Spinal cord (tissue), 10 donors: ENCODE results near the gene ARHGAP15. TPM values are rescaled to one million over a fixed set of nuclear protein-coding genes. Genes with fewer than 3 reads are reported as not detected.

ENCODE experiments used
- DNase-seq, 6 donors: peaks; one replicate each; pipeline versions ENCODE4 v3.0.0 to v3.0.0-alpha.2; 2013 to 2015; ENCODE audit warnings: low spot score in 6 of 6, low read depth in 4 of 6
- H3K27ac ChIP-seq: one replicate; pipeline ENCODE4 v1.5.1; 2013; ENCODE audit warnings: low read depth, low read length, control low read depth
- H3K27me3 ChIP-seq: one replicate; pipeline ENCODE4 v1.6.1; 2013; ENCODE audit warnings: low read length; ENCODE audit not compliant: control insufficient read depth, insufficient read depth
- H3K36me3 ChIP-seq: one replicate; pipeline ENCODE4 v1.6.1; 2013; ENCODE audit warnings: low read length; ENCODE audit not compliant: control insufficient read depth, insufficient read depth
- H3K4me1 ChIP-seq: one replicate; pipeline ENCODE4 v1.6.1; 2013; ENCODE audit warnings: low read length; ENCODE audit not compliant: control insufficient read depth, insufficient read depth
- H3K4me3 ChIP-seq: one replicate; pipeline ENCODE4 v1.5.1; 2013; ENCODE audit warnings: low read depth, low read length, control low read depth
- H3K9me3 ChIP-seq: one replicate; pipeline ENCODE4 v1.6.1; 2013; ENCODE audit warnings: low read length; ENCODE audit not compliant: control insufficient read depth, insufficient read depth
- WGBS: methylation state at CpG from one replicate; pipeline ENCODE4 v1.1.5; 2013; ENCODE audit warnings: missing lambda C conversion rate; ENCODE audit not compliant: insufficient coverage; 5-methylcytosine and 5-hydroxymethylcytosine counted together
- polyA plus RNA-seq, 2 donors: library from polyadenylated mRNA; unstranded; fragments of 120-200 nt; gene quantifications; one replicate each; pipeline ENCODE4 v1.2.1, GENCODE V29; 2013; ENCODE audit not compliant: insufficient read length in 2 of 2
- total RNA-seq, 2 donors: library from RNA; depleted of rRNA in 1 of 2; stranded (reverse); fragments of 120-200 nt in 1 of 2; fragments of >200 nt in 1 of 2; gene quantifications; one replicate each; pipeline versions ENCODE4 v1.2.3 to v1.2.4, GENCODE V29; 2013 to 2014
- donor health status: healthy.

The ARHGAP15 gene
- total and polyA plus RNA-seq, 4 donors: 6.3 to 53.1 (median 12.5) TPM

- DNase-seq: no peak
- Histone ChIP-seq H3K27ac (no peak overlapping the region), H3K27me3 (no peaks in the 10 kb centered on the region), H3K4me3 (no peak overlapping the region), H3K36me3 (no peaks in the 10 kb centered on the region), H3K9me3 (no peaks in the 10 kb centered on the region), H3K4me1 (no peaks in the 10 kb centered on the region)
- no CpG with 5 or more reads among the region's 1 CpG for WGBS
Observed at GRCh38 chr2:143140864-143141661, 11.8 kb downstream of the ARHGAP15 start.

DNA sequence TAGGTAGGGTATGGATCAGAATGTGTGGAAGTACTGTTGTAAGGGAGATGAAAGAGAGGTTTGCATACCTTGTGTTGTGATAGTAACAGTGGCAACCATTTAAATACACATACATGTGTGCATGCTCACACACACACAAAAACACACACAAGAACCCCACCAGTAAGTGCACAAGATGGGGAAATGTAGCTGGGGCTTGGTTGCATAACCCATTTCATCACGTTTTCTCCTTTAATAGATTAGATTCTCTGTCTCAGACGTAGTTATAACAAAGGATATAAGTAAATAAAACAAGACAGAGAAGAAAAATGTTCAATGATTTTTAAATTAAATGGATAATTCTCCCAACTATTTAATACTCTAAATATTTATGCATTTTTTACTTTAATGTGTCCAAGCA is 13.4 kb downstream of the ARHGAP15 start:
- Histone ChIP-seq H3K4me3 (no peak overlapping the region), H3K4me1 (no peaks in the 10 kb centered on the region), H3K27ac (no peak overlapping the region), H3K27me3 (no peaks in the 10 kb centered on the region), H3K36me3 (no peaks in the 10 kb centered on the region), H3K9me3 (no peaks in the 10 kb centered on the region)
- no peak for DNase-seq
- WGBS: no CpG with 5 or more reads among the region's 2 CpGs

DNA sequence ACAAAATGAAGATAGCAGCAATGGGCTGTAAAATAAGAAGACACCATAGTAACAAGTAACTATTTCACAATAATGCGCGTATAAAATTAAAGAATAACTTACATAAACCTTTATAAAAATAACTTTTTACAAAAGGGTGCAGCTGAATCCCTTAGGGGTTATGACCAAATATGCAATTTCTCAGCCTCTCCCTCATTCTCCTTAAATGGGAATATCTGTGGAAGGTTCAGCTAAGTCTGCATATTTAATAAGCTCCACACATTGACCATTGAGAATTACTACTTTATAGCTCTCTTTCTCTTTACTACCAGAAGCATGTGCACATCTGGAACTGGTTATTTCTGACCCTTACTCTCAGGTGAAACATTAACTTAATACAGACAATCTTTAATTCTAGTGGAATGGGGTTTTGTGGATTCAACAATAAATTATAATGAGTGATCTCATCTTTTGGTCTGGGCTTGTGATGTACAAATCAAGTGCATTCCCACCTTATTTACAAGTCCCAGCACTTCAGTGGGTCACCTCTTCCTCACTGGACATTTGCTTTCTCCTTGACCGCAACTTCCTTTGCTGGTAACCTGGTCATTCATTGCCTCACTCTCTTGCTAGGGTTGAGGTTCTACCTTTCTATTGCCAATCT is 15.7 kb downstream of the ARHGAP15 start:
- no peaks in the 10 kb centered on the region for H3K4me1 ChIP-seq
- no peaks in the 10 kb centered on the region for H3K36me3 ChIP-seq
- 100% methylated on average over 1 of the region's 3 CpGs for WGBS
- no peaks in the 10 kb centered on the region for H3K27me3 ChIP-seq
- no peaks in the 10 kb centered on the region for H3K9me3 ChIP-seq
- no peak for DNase-seq
- H3K27ac ChIP-seq: no peak overlapping the region
- H3K4me3 ChIP-seq: no peak overlapping the region

DNA sequence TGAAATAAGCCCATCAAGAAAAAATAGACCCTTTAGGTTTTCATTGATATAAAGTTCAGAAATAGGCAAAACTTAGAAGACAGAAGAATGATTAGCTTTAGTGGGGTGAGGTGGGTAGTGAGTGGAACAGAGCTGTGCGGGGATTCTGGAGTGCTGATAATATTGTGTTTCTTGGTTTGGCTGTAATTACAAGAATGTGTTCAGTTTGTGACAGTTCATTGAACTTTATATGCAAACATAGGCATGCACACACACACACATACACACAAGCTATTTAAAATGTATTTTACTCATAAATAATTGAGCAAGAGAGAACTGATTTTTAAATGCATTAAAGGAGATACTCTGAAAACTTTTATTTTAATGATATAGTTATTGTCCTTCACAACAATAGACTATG is 17.1 kb downstream of the ARHGAP15 start:
- DNase-seq: no peak
- H3K4me3 ChIP-seq: no peak overlapping the region
- no peaks in the 10 kb centered on the region for H3K9me3 ChIP-seq
- WGBS: 67% methylated on average over 1 of the region's 1 CpG
- no peaks in the 10 kb centered on the region for H3K36me3 ChIP-seq
- no peaks in the 10 kb centered on the region for H3K4me1 ChIP-seq
- H3K27ac ChIP-seq: no peak overlapping the region
- no peaks in the 10 kb centered on the region for H3K27me3 ChIP-seq

DNA sequence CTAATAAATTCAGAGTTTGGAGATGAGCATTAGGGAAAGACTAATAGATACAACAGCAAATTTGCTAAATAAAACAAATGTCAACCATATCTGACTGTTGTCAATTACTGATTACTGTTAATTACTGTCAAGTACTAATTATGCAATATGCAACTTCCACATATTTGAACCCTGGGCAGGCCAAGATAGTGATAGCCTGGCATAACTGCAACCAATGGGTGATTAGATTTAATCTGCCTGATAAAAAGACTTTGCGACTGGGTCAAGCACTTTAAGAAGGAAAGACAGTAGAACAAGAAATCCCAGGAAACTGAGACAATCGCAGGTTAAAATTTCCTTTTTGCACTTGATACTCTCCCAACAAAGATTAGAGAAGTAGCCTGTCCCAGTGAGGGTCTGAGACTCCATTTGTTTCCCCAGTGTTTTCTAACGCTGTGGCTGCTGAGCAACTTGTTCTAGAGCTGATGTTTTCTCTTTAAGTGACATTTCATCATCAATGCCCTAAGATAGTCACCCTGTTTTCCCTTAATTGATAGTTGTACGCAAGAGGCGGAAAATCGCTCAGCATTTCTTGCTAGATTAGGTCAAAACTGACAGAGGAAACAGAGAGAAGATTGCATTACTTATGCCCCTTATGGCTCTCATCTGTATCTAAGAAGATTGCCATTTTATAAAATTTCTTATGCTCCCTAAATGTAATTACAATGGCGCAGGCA is 17.8 kb downstream of the ARHGAP15 start:
- no peaks in the 10 kb centered on the region for H3K9me3 ChIP-seq
- WGBS: 60% methylated on average over 3 of the region's 7 CpGs
- H3K27ac ChIP-seq: no peak overlapping the region
- no peak overlapping the region for H3K4me3 ChIP-seq
- H3K27me3 ChIP-seq: no peaks in the 10 kb centered on the region
- no peaks in the 10 kb centered on the region for H3K36me3 ChIP-seq
- no peaks in the 10 kb centered on the region for H3K4me1 ChIP-seq
- no peak for DNase-seq

GRCh38 chr2:143148011-143148410 is 18.8 kb downstream of the ARHGAP15 start:
- Histone ChIP-seq H3K27ac (no peak overlapping the region), H3K27me3 (no peaks in the 10 kb centered on the region)
- DNase-seq: no peak

DNA sequence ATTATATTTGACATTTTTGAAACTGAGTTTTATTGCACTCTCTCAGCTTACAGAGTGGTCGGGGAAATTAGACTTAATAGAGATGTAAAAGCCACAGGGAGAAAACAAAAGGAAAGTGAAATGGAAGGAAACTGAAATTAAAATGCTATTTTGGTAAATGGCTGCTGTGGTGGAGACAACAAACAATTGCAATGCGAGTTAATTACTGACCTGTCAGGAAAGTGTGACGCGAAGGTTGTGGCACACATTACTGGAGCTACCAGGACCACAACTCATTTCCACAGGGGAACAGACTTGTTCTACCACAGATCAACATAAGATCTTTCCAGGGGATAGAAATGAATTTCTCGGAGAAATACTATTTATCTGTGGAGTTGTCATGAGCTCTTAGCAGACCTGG is 19.5 kb downstream of the ARHGAP15 start:
- WGBS: 95% methylated on average over 3 of the region's 5 CpGs
- no peaks in the 10 kb centered on the region for H3K27me3 ChIP-seq
- DNase-seq: no peak

More at GRCh38 chr2:143148011-143148410, 18.8 kb downstream of the ARHGAP15 start:
- Histone ChIP-seq H3K9me3 (no peaks in the 10 kb centered on the region), H3K36me3 (no peaks in the 10 kb centered on the region), H3K4me1 (no peaks in the 10 kb centered on the region), H3K4me3 (no peak overlapping the region)

GRCh38 chr2:143150287-143150686 is 21.1 kb downstream of the ARHGAP15 start:
- no peak overlapping the region for H3K27ac ChIP-seq
- WGBS: no CpG with 5 or more reads among the region's 4 CpGs
- no peak overlapping the region for H3K4me3 ChIP-seq
- no peak for DNase-seq
- no peaks in the 10 kb centered on the region for H3K27me3 ChIP-seq
- H3K4me1 ChIP-seq: no peaks in the 10 kb centered on the region
- H3K9me3 ChIP-seq: no peaks in the 10 kb centered on the region
- no peaks in the 10 kb centered on the region for H3K36me3 ChIP-seq

More for the DNA sequence above, 19.5 kb downstream of the ARHGAP15 start:
- no peak overlapping the region for H3K4me3 ChIP-seq
- no peaks in the 10 kb centered on the region for H3K9me3 ChIP-seq
- H3K27ac ChIP-seq: no peak overlapping the region
- no peaks in the 10 kb centered on the region for H3K4me1 ChIP-seq
- H3K36me3 ChIP-seq: no peaks in the 10 kb centered on the region

DNA sequence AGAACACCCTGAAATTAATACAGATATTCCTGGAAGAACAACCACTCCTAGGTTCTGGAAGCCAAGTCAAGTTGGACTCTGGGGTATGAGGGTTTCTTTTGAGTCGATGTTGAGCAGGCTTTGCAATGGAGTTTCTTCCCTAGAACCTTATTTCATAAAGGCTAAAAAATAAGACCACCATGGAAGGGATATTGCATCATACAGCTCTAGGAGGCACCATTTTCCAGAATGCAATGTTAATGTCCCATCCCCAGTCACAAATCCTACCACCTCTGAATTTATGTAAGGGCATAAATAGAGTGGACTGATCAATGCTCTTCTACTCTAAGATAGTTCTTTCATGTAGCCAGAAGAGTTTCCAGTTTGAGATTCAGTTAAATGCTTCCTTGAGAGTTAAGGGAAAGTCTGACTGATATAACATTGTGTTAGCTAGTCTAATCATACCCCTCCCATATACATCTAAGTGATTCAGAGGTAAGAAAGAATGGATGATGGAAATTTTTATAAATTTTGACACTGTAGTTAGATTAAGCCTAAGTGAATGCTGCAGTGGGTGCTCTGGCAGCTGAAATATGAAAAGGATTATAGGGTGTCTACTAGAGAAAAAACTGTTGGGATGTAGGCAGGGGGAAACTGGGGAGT is 22.0 kb downstream of the ARHGAP15 start:
- no peak overlapping the region for H3K4me3 ChIP-seq
- no peak overlapping the region for H3K27ac ChIP-seq
- no peaks in the 10 kb centered on the region for H3K36me3 ChIP-seq
- no peak for DNase-seq
- no CpG with 5 or more reads among the region's 1 CpG for WGBS
- no peaks in the 10 kb centered on the region for H3K4me1 ChIP-seq
- no peaks in the 10 kb centered on the region for H3K27me3 ChIP-seq
- no peaks in the 10 kb centered on the region for H3K9me3 ChIP-seq
